ENCODE results near the gene AHCYL1. TPM values are rescaled to one million over a fixed set of nuclear protein-coding genes. Genes with fewer than 3 reads are reported as not detected.

The AHCYL1 gene
- total and polyA plus RNA-seq, 2 experiments from 2014 or later: 47.6 to 72.6 TPM

- in situ Hi-C loops (cut with MboI): loop anchor here (5.0 to 10.0 kb wide), 3 partner anchors 213 to 441 kb away; partner anchors contain the start of gene GNAI3
- H3K9me3 ChIP-seq (ENCODE audit: low read depth): no peaks in the 10 kb centered on the region
- no peaks in the 10 kb centered on the region for H3F3A ChIP-seq (ENCODE audit: insufficient read depth)
- peak overlapping the region; percentile 99 for H3K4me3 ChIP-seq
- peak overlapping the region; percentile 97 for H3K27ac ChIP-seq
- no peaks in the 10 kb centered on the region for H3K36me3 ChIP-seq (ENCODE audit: low read depth)
- peak overlapping the region; percentile 97 for H3K4me2 ChIP-seq (ENCODE audit: unreplicated experiment)
- peak overlapping the region; percentile 67 for H2AFZ ChIP-seq
- 8 to 9% methylated on average over 21 to 22 of the region's 22 CpGs for WGBS, 2 experiments (ENCODE audit: low coverage in 1 of 2, low lambda C conversion rate in 2 of 2, missing lambda C conversion rate in 2 of 2)
- H3K9me2 ChIP-seq (ENCODE audit: insufficient read depth): no peaks in the 10 kb centered on the region
- TF ChIP-seq EZH2phosphoT487 (IDR thresholded peaks at IDR 0.05; ENCODE audit: insufficient read depth, low read depth) (no peak), EZH2 (IDR thresholded peaks at IDR 0.05; ENCODE audit: insufficient read depth, poor library complexity, severe bottlenecking) (no peak)
- H3K79me2 ChIP-seq (ENCODE audit: insufficient read depth): peaks cover 56% of the 10 kb centered on the region
- DNase-seq: peak; percentile 44
- H3K27me3 ChIP-seq (replicated peaks; ENCODE audit: insufficient read depth): no peaks in the 10 kb centered on the region
- peak overlapping the region; percentile 100 for H3K9ac ChIP-seq
- H3K4me1 ChIP-seq (ENCODE audit: insufficient read depth): peaks cover 42% of the 10 kb centered on the region
- peaks cover 9% of the 10 kb centered on the region; the same call in 1 of the 2 replicates for H4K20me1 ChIP-seq (ENCODE audit: insufficient read depth)
These were observed 885 bp downstream of the AHCYL1 start for GRCh38 chr1:109985247-109986053.

- Histone ChIP-seq H3K27me3 (replicated peaks; ENCODE audit: insufficient read depth) (no peaks in the 10 kb centered on the region), H3K36me3 (ENCODE audit: low read depth) (no peaks in the 10 kb centered on the region), H2AFZ (no peak overlapping the region), H3K4me2 (ENCODE audit: unreplicated experiment) (peak overlapping the region; percentile 97), H3K9ac (peak overlapping the region; percentile 100), H3K27ac (peak overlapping the region; percentile 97; the same call in 1 of the 2 replicates), H3K9me3 (ENCODE audit: low read depth) (no peaks in the 10 kb centered on the region), H3K79me2 (ENCODE audit: insufficient read depth) (peaks cover 62% of the 10 kb centered on the region), H3K4me3 (peak overlapping the region; percentile 99), H3K4me1 (ENCODE audit: insufficient read depth) (peaks cover 44% of the 10 kb centered on the region), H3K9me2 (ENCODE audit: insufficient read depth) (no peaks in the 10 kb centered on the region), H4K20me1 (ENCODE audit: insufficient read depth) (peaks cover 9% of the 10 kb centered on the region; the same call in 1 of the 2 replicates), H3F3A (ENCODE audit: insufficient read depth) (no peaks in the 10 kb centered on the region)
- WGBS, 2 experiments (ENCODE audit: low coverage in 1 of 2, low lambda C conversion rate in 2 of 2, missing lambda C conversion rate in 2 of 2): 59 to 61% methylated on average over 3 of the region's 3 CpGs
- in situ Hi-C loops (cut with MboI): loop anchor here (5.0 to 10.0 kb wide), 3 partner anchors 214 to 441 kb away; partner anchors contain the start of gene GNAI3
- DNase-seq: no peak
- no peak for TF ChIP-seq EZH2phosphoT487 (IDR thresholded peaks at IDR 0.05; ENCODE audit: insufficient read depth, low read depth)
- TF ChIP-seq EZH2 (IDR thresholded peaks at IDR 0.05; ENCODE audit: insufficient read depth, poor library complexity, severe bottlenecking): no peak
These were observed 1.5 kb downstream of the AHCYL1 start for GRCh38 chr1:109986054-109986444.

GRCh38 chr1:109988349-109988914 is 3.9 kb downstream of the AHCYL1 start:
- H2AFZ ChIP-seq: no peak overlapping the region
- no peak overlapping the region for H3K4me2 ChIP-seq (ENCODE audit: unreplicated experiment)
- no peaks in the 10 kb centered on the region for H3K9me2 ChIP-seq (ENCODE audit: insufficient read depth)
- no peak overlapping the region for H3K4me3 ChIP-seq
- peaks cover 8% of the 10 kb centered on the region for H3F3A ChIP-seq (ENCODE audit: insufficient read depth)
- peaks cover 85% of the 10 kb centered on the region for H3K79me2 ChIP-seq (ENCODE audit: insufficient read depth)
- no peaks in the 10 kb centered on the region for H3K9me3 ChIP-seq (ENCODE audit: low read depth)
- no peak for TF ChIP-seq EZH2phosphoT487 (IDR thresholded peaks at IDR 0.05; ENCODE audit: insufficient read depth, low read depth)
- TF ChIP-seq EZH2 (IDR thresholded peaks at IDR 0.05; ENCODE audit: insufficient read depth, poor library complexity, severe bottlenecking): no peak
- H3K9ac ChIP-seq: no peak overlapping the region
- H3K4me1 ChIP-seq (ENCODE audit: insufficient read depth): peaks cover 44% of the 10 kb centered on the region
- no peaks in the 10 kb centered on the region for H3K27me3 ChIP-seq (replicated peaks; ENCODE audit: insufficient read depth)
- 95 to 99% methylated on average over 3 of the region's 3 CpGs for WGBS, 2 experiments (ENCODE audit: low coverage in 1 of 2, low lambda C conversion rate in 2 of 2, missing lambda C conversion rate in 2 of 2)
- peaks cover 9% of the 10 kb centered on the region; the same call in 1 of the 2 replicates for H4K20me1 ChIP-seq (ENCODE audit: insufficient read depth)
- no peak overlapping the region for H3K27ac ChIP-seq
- DNase-seq: no peak
- no peaks in the 10 kb centered on the region for H3K36me3 ChIP-seq (ENCODE audit: low read depth)
- in situ Hi-C loops (cut with MboI): loop anchor here (5.0 to 10.0 kb wide), 3 partner anchors 216 to 444 kb away; partner anchors contain the start of gene GNAI3

- peaks cover 9% of the 10 kb centered on the region for H4K20me1 ChIP-seq (ENCODE audit: insufficient read depth)
These were observed 5.1 kb downstream of the AHCYL1 start for GRCh38 chr1:109989506-109990301.

More at GRCh38 chr1:109989506-109990301, 5.1 kb downstream of the AHCYL1 start:
- peaks cover 15% of the 10 kb centered on the region for H3F3A ChIP-seq (ENCODE audit: insufficient read depth)
- H2AFZ ChIP-seq: no peak overlapping the region
- no peak overlapping the region for H3K27ac ChIP-seq
- no peaks in the 10 kb centered on the region for H3K9me3 ChIP-seq (ENCODE audit: low read depth)
- DNase-seq: no peak
- H3K4me2 ChIP-seq (ENCODE audit: unreplicated experiment): no peak overlapping the region
- in situ Hi-C loops (cut with MboI): loop anchor here (5.0 to 10.0 kb wide), 3 partner anchors 217 to 445 kb away; partner anchors contain the start of gene GNAI3
- H3K4me1 ChIP-seq (ENCODE audit: insufficient read depth): peaks cover 42% of the 10 kb centered on the region
- H3K9ac ChIP-seq: no peak overlapping the region
- peaks cover 98% of the 10 kb centered on the region for H3K79me2 ChIP-seq (ENCODE audit: insufficient read depth)
- H3K27me3 ChIP-seq (replicated peaks; ENCODE audit: insufficient read depth): no peaks in the 10 kb centered on the region
- no peak for TF ChIP-seq EZH2phosphoT487 (IDR thresholded peaks at IDR 0.05; ENCODE audit: insufficient read depth, low read depth)
- no peak for TF ChIP-seq EZH2 (IDR thresholded peaks at IDR 0.05; ENCODE audit: insufficient read depth, poor library complexity, severe bottlenecking)
- no peaks in the 10 kb centered on the region for H3K36me3 ChIP-seq (ENCODE audit: low read depth)
- H3K4me3 ChIP-seq: no peak overlapping the region
- H3K9me2 ChIP-seq (ENCODE audit: insufficient read depth): no peaks in the 10 kb centered on the region
- WGBS, 2 experiments (ENCODE audit: low coverage in 1 of 2, low lambda C conversion rate in 2 of 2, missing lambda C conversion rate in 2 of 2): 83 to 86% methylated on average over 9 of the region's 9 CpGs
